Ishikawa (cell line): ENCODE measurements around the gene SLC25A18.

ENCODE experiments used
- CEBPB ChIP-seq: IDR thresholded peaks from 2 replicates; pipeline ENCODE4 v1.6.1; 2012
- CREB1 ChIP-seq: IDR thresholded peaks from 2 replicates; pipeline ENCODE4 v1.6.1; 2012; ENCODE audit warnings: low read depth
- EGR1 ChIP-seq: IDR thresholded peaks from 2 replicates; pipeline ENCODE4 v1.6.1; 2012
- EP300 ChIP-seq: IDR thresholded peaks from 2 replicates; pipeline ENCODE4 v1.6.1; 2012; ENCODE audit warnings: borderline replicate concordance
- FOXM1 ChIP-seq: IDR thresholded peaks from 2 replicates; pipeline ENCODE4 v1.6.1; 2012; ENCODE audit warnings: low read depth, borderline replicate concordance
- NFIC ChIP-seq: IDR thresholded peaks from 2 replicates; pipeline ENCODE4 v1.6.1; 2012
- RAD21 ChIP-seq: IDR thresholded peaks from 2 replicates; pipeline ENCODE4 v1.6.1; 2012; ENCODE audit warnings: low read depth
- TAF1 ChIP-seq: IDR thresholded peaks from 2 replicates; pipeline ENCODE4 v1.6.1; 2012; ENCODE audit warnings: low read depth, mild to moderate bottlenecking
- TEAD4 ChIP-seq: IDR thresholded peaks from 2 replicates; pipeline ENCODE4 v1.6.1; 2012
- YY1 ChIP-seq: IDR thresholded peaks from 2 replicates; pipeline ENCODE4 v1.6.1; 2012; ENCODE audit warnings: low read depth
- ZBTB7A ChIP-seq: IDR thresholded peaks from 2 replicates; pipeline ENCODE4 v1.6.1; 2012; ENCODE audit warnings: low read depth
- TF ChIP-seq, protein P1 (sequence below): IDR thresholded peaks from 2 replicates; pipeline ENCODE4 v1.6.1; 2012
- TF ChIP-seq, protein P2 (sequence below): IDR thresholded peaks from 2 replicates; pipeline ENCODE4 v1.6.1; 2012
- TF ChIP-seq, protein P3 (sequence below): IDR thresholded peaks from 2 replicates; pipeline ENCODE4 v1.6.1; 2012; ENCODE audit warnings: low read depth, mild to moderate bottlenecking

The SLC25A18 gene, protein sequence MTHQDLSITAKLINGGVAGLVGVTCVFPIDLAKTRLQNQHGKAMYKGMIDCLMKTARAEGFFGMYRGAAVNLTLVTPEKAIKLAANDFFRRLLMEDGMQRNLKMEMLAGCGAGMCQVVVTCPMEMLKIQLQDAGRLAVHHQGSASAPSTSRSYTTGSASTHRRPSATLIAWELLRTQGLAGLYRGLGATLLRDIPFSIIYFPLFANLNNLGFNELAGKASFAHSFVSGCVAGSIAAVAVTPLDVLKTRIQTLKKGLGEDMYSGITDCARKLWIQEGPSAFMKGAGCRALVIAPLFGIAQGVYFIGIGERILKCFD

DNA sequence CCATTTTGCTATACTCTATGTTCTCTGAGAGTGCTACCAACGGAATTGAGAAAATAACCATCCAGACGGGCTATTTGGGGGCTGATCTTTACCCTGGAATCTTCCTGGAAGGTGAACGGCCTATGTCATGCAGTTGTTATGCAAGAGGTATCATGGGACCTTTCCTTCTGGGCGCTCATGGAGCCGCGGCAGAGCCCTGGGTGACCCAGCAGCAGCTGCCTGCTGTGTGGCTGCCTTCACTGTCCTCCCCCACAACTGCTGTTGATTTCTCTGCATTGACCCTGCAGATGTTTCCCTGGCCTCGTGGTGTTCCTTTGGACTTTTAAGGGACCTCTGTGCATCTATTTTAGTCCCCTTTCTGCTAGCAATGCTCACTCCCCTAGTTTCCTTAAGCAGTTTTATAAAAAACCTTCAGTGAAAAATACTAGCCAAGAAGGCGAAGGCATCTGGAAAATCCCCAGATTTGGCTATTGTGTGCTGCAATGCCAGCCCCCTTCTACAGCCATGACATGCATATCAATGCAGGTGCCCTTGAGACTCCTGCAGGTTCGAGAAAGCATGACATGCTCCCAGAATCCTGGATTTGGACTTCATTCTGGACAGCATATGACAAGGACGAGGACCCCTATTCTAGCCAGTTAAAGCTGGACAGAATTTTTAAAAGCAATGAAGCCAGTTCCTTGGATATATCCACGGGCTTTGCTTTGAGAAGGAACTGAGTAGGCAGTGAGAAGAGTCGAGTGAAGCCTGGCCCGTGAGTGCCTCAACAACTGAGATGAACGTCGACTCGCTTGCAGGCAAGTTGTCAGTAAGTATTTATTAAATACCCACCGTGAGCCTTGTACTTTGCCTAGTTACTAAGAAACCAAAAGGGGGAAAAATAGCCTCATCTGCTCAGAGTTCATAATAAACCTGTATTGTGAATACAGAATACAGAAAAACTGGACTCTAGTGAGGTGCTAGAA, at the start of gene SLC25A18:
SLC25A18 (plus strand) TSS at position 593 of the 965 bp plus-strand sequence. CDS start 16,447 bp downstream, outside the sequence.
- no peak for TF ChIP-seq TAF1
- no peak for TF ChIP-seq EP300
- TF ChIP-seq, protein P1, sequence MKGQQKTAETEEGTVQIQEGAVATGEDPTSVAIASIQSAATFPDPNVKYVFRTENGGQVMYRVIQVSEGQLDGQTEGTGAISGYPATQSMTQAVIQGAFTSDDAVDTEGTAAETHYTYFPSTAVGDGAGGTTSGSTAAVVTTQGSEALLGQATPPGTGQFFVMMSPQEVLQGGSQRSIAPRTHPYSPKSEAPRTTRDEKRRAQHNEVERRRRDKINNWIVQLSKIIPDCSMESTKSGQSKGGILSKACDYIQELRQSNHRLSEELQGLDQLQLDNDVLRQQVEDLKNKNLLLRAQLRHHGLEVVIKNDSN: no peak
- TF ChIP-seq CEBPB: no peak
- TF ChIP-seq TEAD4: no peak
- TF ChIP-seq, protein P2, sequence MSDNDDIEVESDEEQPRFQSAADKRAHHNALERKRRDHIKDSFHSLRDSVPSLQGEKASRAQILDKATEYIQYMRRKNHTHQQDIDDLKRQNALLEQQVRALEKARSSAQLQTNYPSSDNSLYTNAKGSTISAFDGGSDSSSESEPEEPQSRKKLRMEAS: no peak
- TF ChIP-seq, protein P3, sequence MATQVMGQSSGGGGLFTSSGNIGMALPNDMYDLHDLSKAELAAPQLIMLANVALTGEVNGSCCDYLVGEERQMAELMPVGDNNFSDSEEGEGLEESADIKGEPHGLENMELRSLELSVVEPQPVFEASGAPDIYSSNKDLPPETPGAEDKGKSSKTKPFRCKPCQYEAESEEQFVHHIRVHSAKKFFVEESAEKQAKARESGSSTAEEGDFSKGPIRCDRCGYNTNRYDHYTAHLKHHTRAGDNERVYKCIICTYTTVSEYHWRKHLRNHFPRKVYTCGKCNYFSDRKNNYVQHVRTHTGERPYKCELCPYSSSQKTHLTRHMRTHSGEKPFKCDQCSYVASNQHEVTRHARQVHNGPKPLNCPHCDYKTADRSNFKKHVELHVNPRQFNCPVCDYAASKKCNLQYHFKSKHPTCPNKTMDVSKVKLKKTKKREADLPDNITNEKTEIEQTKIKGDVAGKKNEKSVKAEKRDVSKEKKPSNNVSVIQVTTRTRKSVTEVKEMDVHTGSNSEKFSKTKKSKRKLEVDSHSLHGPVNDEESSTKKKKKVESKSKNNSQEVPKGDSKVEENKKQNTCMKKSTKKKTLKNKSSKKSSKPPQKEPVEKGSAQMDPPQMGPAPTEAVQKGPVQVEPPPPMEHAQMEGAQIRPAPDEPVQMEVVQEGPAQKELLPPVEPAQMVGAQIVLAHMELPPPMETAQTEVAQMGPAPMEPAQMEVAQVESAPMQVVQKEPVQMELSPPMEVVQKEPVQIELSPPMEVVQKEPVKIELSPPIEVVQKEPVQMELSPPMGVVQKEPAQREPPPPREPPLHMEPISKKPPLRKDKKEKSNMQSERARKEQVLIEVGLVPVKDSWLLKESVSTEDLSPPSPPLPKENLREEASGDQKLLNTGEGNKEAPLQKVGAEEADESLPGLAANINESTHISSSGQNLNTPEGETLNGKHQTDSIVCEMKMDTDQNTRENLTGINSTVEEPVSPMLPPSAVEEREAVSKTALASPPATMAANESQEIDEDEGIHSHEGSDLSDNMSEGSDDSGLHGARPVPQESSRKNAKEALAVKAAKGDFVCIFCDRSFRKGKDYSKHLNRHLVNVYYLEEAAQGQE: no peak
- no peak for TF ChIP-seq CREB1
- no peak for TF ChIP-seq RAD21
- no peak for TF ChIP-seq YY1
- TF ChIP-seq EGR1: no peak
- no peak for TF ChIP-seq NFIC
- no peak for TF ChIP-seq ZBTB7A

DNA sequence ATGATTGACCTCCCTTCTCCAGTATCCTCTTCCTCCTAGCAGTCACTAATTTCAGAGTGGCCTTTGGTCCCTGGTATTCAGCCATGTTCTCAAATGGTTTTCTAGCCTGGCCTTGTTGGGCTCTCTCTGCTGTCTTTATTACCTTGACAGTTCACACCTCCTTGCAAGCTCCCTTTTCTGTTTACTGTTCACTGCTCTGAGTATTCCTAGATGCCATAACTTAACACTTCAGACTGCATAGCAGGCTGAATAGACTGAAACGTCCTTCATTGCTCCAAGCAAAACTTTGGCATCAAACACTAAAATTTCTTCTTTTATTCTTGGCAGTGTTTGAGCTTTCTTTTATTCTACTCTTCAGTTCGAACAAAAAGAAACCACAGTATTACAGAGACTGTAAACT, 49.7 kb upstream of the SLC25A18 start:
- no peak for TF ChIP-seq NFIC
- TF ChIP-seq, protein P2: no peak
- TF ChIP-seq TEAD4: no peak
- TF ChIP-seq, protein P3: no peak
- no peak for TF ChIP-seq ZBTB7A
- no peak for TF ChIP-seq RAD21

DNA sequence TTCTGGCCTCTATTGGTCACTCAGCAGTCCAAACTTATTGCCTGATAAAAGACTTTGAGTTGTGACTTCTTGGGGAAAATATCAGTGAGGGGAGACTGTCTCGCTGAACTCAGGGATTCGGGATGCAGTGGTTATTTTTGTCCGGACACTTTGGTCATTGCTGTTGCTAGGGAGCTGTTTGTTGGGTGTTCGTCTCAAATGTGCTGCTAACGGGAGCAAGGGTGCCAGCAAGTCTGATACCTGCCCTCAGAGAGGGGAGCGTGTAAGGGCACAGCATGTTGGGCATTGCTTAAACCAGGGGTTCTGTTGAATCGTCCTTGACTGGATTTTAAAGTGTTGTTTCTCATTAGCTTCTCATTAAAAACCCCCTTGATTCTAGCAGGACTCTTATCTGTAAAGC, 49.2 kb upstream of the SLC25A18 start:
- no peak for TF ChIP-seq TAF1
- TF ChIP-seq, protein P1: no peak
- TF ChIP-seq, protein P3: no peak

DNA sequence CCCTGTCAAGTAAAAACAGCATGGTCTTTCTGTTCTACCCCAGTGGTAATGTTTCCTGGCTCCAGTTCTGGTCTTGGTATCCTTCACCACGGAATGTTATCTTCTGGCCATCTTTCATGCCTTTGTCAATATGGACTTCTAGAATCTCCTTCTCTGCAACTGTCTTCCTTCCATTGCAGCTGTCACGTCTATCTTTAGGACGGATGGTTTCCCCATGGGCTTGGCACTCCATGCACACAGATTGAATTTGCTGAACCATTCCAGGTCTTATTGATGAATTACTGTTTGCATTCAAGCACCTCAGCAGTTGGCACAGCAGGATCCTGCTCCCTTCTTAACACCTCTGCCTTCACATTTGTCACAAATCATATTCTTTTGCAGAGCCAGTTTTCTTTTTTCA, 44.9 kb upstream of the SLC25A18 start:
- TF ChIP-seq FOXM1 (no peak), TEAD4 (no peak), ZBTB7A (no peak), RAD21 (no peak), EP300 (no peak)
